ENCODE results near the gene SEMA4G.
A peak's percentile ranks its signal among the peaks of the same experiment; 100 is the strongest.

SEMA4G gene

DNA sequence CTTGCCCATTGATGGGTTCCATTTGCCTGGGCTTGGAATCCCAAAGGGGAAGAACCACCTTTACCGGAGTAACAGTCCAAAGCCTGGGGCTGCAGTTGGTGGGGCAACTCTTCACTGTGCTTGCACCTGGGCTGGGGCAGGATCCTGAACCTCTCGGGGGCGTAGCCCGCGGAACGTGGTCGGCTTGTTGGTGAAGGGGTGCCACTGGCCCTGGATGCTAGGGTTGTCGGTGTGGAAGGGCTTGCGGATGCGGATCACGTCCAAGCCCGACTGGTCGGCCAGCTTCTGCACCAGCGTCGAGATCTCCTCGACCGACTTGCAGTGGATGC lies 17.3 kb downstream of the SEMA4G start:
- TF ChIP-seq TEAD4 (IDR thresholded peaks at IDR 0.05) (no peak), CREB1 (IDR thresholded peaks at IDR 0.05; ENCODE audit: low read depth) (no peak), YY1 (IDR thresholded peaks at IDR 0.05; ENCODE audit: low read depth) (no peak), FOXM1 (IDR thresholded peaks at IDR 0.05; ENCODE audit: borderline replicate concordance, low read depth) (no peak), ZBTB7A (IDR thresholded peaks at IDR 0.05; ENCODE audit: low read depth) (no peak), CEBPB (IDR thresholded peaks at IDR 0.05) (no peak), RAD21 (IDR thresholded peaks at IDR 0.05; ENCODE audit: low read depth) (no peak), EGR1 (IDR thresholded peaks at IDR 0.05) (no peak), TAF1 (IDR thresholded peaks at IDR 0.05; ENCODE audit: low read depth) (no peak), TCF12 (IDR thresholded peaks at IDR 0.05; ENCODE audit: low read depth) (no peak), EP300 (IDR thresholded peaks at IDR 0.05; ENCODE audit: borderline replicate concordance) (no peak), NFIC (IDR thresholded peaks at IDR 0.05) (no peak)
- TF ChIP-seq, protein P1, sequence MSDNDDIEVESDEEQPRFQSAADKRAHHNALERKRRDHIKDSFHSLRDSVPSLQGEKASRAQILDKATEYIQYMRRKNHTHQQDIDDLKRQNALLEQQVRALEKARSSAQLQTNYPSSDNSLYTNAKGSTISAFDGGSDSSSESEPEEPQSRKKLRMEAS (IDR thresholded peaks at IDR 0.05): no peak
- TF ChIP-seq, protein P2, sequence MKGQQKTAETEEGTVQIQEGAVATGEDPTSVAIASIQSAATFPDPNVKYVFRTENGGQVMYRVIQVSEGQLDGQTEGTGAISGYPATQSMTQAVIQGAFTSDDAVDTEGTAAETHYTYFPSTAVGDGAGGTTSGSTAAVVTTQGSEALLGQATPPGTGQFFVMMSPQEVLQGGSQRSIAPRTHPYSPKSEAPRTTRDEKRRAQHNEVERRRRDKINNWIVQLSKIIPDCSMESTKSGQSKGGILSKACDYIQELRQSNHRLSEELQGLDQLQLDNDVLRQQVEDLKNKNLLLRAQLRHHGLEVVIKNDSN (IDR thresholded peaks at IDR 0.05): no peak
- TF ChIP-seq, protein P3, sequence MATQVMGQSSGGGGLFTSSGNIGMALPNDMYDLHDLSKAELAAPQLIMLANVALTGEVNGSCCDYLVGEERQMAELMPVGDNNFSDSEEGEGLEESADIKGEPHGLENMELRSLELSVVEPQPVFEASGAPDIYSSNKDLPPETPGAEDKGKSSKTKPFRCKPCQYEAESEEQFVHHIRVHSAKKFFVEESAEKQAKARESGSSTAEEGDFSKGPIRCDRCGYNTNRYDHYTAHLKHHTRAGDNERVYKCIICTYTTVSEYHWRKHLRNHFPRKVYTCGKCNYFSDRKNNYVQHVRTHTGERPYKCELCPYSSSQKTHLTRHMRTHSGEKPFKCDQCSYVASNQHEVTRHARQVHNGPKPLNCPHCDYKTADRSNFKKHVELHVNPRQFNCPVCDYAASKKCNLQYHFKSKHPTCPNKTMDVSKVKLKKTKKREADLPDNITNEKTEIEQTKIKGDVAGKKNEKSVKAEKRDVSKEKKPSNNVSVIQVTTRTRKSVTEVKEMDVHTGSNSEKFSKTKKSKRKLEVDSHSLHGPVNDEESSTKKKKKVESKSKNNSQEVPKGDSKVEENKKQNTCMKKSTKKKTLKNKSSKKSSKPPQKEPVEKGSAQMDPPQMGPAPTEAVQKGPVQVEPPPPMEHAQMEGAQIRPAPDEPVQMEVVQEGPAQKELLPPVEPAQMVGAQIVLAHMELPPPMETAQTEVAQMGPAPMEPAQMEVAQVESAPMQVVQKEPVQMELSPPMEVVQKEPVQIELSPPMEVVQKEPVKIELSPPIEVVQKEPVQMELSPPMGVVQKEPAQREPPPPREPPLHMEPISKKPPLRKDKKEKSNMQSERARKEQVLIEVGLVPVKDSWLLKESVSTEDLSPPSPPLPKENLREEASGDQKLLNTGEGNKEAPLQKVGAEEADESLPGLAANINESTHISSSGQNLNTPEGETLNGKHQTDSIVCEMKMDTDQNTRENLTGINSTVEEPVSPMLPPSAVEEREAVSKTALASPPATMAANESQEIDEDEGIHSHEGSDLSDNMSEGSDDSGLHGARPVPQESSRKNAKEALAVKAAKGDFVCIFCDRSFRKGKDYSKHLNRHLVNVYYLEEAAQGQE (IDR thresholded peaks at IDR 0.05; ENCODE audit: low read depth): no peak

- TF ChIP-seq, protein P1 (IDR thresholded peaks at IDR 0.05): peak; percentile 100
- TF ChIP-seq TEAD4 (IDR thresholded peaks at IDR 0.05): no peak; the same call in 1 of the 2 replicates
- TF ChIP-seq YY1 (IDR thresholded peaks at IDR 0.05; ENCODE audit: low read depth): 0 out of 2 replicates have a peak, but pooled peaks have one; percentile 59
- TF ChIP-seq, protein P2 (IDR thresholded peaks at IDR 0.05): no peak
- TF ChIP-seq, protein P3 (IDR thresholded peaks at IDR 0.05; ENCODE audit: low read depth): no peak
- TF ChIP-seq RAD21 (IDR thresholded peaks at IDR 0.05; ENCODE audit: low read depth): no peak
- no peak; the same call in 1 of the 2 replicates for TF ChIP-seq NFIC (IDR thresholded peaks at IDR 0.05)
- TF ChIP-seq CEBPB (IDR thresholded peaks at IDR 0.05): no peak
- peak; percentile 94 for TF ChIP-seq TAF1 (IDR thresholded peaks at IDR 0.05; ENCODE audit: low read depth)
- peak; percentile 96 for TF ChIP-seq ZBTB7A (IDR thresholded peaks at IDR 0.05; ENCODE audit: low read depth)
- peak; percentile 88 for TF ChIP-seq TCF12 (IDR thresholded peaks at IDR 0.05; ENCODE audit: low read depth)
- peak; percentile 26; the same call in 1 of the 2 replicates for TF ChIP-seq EP300 (IDR thresholded peaks at IDR 0.05; ENCODE audit: borderline replicate concordance)
- peak; percentile 49; the same call in 1 of the 2 replicates for TF ChIP-seq EGR1 (IDR thresholded peaks at IDR 0.05)
- TF ChIP-seq FOXM1 (IDR thresholded peaks at IDR 0.05; ENCODE audit: borderline replicate concordance, low read depth): peak; percentile 30; the same call in 1 of the 2 replicates
- TF ChIP-seq CREB1 (IDR thresholded peaks at IDR 0.05; ENCODE audit: low read depth): 0 out of 2 replicates have a peak, but pooled peaks have one; percentile 7
These were observed 17.8 kb downstream of the SEMA4G start, which contains the start of the genes MRPL43 and TWNK for GRCh38 chr10:100986952-100987684. TSS of gene MRPL43 (minus strand) at chr10:100987497. CDS start at chr10:100987443, 54 bp downstream. TSS of gene TWNK (plus strand) at chr10:100987543. CDS start at chr10:100988211, 668 bp downstream.

DNA sequence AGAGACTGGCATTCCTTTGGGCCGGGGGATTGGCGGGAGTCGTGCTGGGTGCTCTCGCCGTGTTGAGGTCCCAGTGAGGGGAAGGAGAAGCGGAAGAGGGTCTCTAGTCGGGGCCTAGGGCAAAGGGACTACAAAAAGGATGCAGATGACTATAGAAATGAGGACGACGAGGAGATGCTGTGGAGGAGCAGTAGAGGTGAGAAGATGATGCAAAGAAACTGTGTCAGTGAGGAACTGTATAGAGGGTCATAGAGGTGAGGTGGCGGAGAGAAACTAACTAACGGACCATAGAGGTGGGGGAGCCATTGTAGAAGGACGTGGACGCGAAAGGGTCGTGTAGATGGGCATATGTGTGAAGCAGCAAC lies 18.4 kb downstream of the SEMA4G start:
- TF ChIP-seq TEAD4 (IDR thresholded peaks at IDR 0.05): no peak
- TF ChIP-seq FOXM1 (IDR thresholded peaks at IDR 0.05; ENCODE audit: borderline replicate concordance, low read depth): no peak
- no peak for TF ChIP-seq YY1 (IDR thresholded peaks at IDR 0.05; ENCODE audit: low read depth)
- no peak for TF ChIP-seq RAD21 (IDR thresholded peaks at IDR 0.05; ENCODE audit: low read depth)

DNA sequence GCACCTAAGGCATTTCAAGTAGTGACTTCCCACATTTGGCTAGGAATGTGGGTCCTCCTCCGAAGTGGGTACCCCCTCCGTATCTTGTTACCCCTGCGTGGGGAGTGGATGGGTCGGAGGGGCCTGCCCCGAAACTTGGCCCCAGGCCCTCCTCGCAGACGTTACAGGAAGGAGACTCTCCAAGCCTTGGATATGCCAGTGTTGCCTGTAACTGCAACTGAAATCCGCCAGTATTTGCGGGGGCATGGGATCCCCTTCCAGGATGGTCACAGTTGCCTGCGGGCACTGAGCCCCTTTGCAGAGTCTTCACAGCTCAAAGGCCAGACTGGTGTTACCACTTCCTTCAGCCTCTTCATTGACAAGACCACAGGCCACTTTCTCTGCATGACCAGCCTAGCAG lies 18.9 kb downstream of the SEMA4G start:
- no peak for TF ChIP-seq CEBPB (IDR thresholded peaks at IDR 0.05)
- TF ChIP-seq TAF1 (IDR thresholded peaks at IDR 0.05; ENCODE audit: low read depth): no peak
- no peak for TF ChIP-seq NFIC (IDR thresholded peaks at IDR 0.05)
- no peak for TF ChIP-seq FOXM1 (IDR thresholded peaks at IDR 0.05; ENCODE audit: borderline replicate concordance, low read depth)
- no peak for TF ChIP-seq CREB1 (IDR thresholded peaks at IDR 0.05; ENCODE audit: low read depth)
- TF ChIP-seq RAD21 (IDR thresholded peaks at IDR 0.05; ENCODE audit: low read depth): no peak
- TF ChIP-seq, protein P1 (IDR thresholded peaks at IDR 0.05): no peak
- TF ChIP-seq YY1 (IDR thresholded peaks at IDR 0.05; ENCODE audit: low read depth): no peak
- no peak for TF ChIP-seq ZBTB7A (IDR thresholded peaks at IDR 0.05; ENCODE audit: low read depth)
- TF ChIP-seq EGR1 (IDR thresholded peaks at IDR 0.05): no peak
- TF ChIP-seq, protein P3 (IDR thresholded peaks at IDR 0.05; ENCODE audit: low read depth): no peak
- no peak for TF ChIP-seq TEAD4 (IDR thresholded peaks at IDR 0.05)
- TF ChIP-seq, protein P2 (IDR thresholded peaks at IDR 0.05): no peak
- no peak for TF ChIP-seq EP300 (IDR thresholded peaks at IDR 0.05; ENCODE audit: borderline replicate concordance)
- no peak for TF ChIP-seq TCF12 (IDR thresholded peaks at IDR 0.05; ENCODE audit: low read depth)
